Myometrial cell (primary cell): ENCODE results near the gene FOXO1. TPM values are rescaled to one million over a fixed set of nuclear protein-coding genes. Genes with fewer than 3 reads are reported as not detected.

ENCODE experiments used
- total RNA-seq: library from RNA; depleted of rRNA; stranded (reverse); fragments of >200 nt; gene quantifications from 2 replicates; pipeline ENCODE4 v1.2.3, GENCODE V29; 2015

FOXO1 gene
- total RNA-seq = 13.5 and 16.1 TPM in 2 replicates

GRCh38 chr13:40666045-40666932, at the start of gene FOXO1:
TSS of gene FOXO1 (minus strand) at chr13:40666641. CDS start at chr13:40666212, 429 bp downstream.

Other genes with a start within 250 kb of the FOXO1 start
- 13.0 and 24.1 TPM in 2 replicates for gene MRPS31, start 104.5 kb upstream of the FOXO1 start, total RNA-seq
- gene SLC25A15, start 123.0 kb upstream of the FOXO1 start, total RNA-seq = 31.1 and 47.0 TPM in 2 replicates